Ramos (cell line): ENCODE measurements around the gene ACTR6.
"Not testable (repeated sequence)": the region's sequence is repeated elsewhere in the genome, so short reads cannot be mapped to it uniquely, and the experiment has no call there.

ENCODE experiments used
- in situ Hi-C: fragments of 300-500 bp; cut with MboI; formaldehyde crosslinking; loops from one replicate; pipeline ENCODE4 v1.14.3; 2022; ENCODE audit warnings: low sequenced_read_pairs; ENCODE audit not compliant: unreplicated experiment

ACTR6 gene

GRCh38 chr12:100179252-100179651, 21.4 kb upstream of the ACTR6 start:
- in situ Hi-C loops: no loop called here

DNA sequence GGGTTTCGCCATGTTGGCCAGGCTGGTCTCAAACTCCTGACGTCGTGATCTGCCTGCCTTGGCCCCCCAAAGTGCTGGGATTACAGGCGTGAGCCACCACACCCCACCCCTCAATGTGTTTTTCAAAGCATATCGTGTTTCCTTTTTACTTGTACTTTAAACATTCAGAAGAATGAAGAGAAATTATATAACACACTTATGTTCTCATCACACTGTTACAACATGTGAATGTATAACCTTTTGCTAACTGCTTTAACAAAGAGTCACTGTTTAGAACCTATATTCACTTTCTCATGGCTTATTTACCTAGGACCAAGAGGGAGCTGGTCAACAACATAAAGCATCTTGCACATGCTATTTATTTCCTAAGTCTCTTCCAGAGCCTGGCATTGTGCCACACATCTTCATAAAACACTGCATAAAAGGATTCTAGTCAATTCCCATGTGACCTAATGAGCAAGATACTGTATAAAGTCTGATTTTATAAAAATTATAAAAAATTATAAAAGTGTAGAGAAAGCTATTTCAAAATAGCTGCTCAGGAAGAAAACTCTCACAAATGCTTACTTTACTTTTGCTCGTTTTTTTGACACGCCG, 16.0 kb upstream of the ACTR6 start:
- in situ Hi-C loops: no loop called here

GRCh38 chr12:100185361-100185894, 15.2 kb upstream of the ACTR6 start:
- in situ Hi-C loops: no loop called here

DNA sequence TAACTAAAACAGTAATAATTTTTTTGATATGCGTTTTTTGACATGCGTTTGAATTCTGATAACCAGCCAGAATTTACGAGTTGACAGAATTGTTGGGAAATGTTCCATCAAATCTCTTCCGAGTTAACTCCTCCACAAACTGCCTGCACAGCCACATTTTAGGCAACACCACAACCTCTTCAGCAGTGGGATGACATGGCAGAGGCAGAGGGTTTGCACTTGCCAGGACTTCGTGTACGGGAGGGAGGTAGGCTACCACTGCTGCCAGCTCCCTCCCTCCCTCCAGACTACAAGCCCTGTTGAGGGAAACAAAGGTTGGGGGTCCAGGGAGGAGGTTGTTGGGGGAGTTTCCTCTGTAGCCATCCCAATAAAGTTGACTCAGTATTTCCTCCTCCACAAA, 14.5 kb upstream of the ACTR6 start:
- in situ Hi-C loops: no loop called here

GRCh38 chr12:100187068-100187467, 13.5 kb upstream of the ACTR6 start:
- in situ Hi-C loops: no loop called here

GRCh38 chr12:100187857-100188519, 12.6 kb upstream of the ACTR6 start:
- in situ Hi-C loops: no loop called here

DNA sequence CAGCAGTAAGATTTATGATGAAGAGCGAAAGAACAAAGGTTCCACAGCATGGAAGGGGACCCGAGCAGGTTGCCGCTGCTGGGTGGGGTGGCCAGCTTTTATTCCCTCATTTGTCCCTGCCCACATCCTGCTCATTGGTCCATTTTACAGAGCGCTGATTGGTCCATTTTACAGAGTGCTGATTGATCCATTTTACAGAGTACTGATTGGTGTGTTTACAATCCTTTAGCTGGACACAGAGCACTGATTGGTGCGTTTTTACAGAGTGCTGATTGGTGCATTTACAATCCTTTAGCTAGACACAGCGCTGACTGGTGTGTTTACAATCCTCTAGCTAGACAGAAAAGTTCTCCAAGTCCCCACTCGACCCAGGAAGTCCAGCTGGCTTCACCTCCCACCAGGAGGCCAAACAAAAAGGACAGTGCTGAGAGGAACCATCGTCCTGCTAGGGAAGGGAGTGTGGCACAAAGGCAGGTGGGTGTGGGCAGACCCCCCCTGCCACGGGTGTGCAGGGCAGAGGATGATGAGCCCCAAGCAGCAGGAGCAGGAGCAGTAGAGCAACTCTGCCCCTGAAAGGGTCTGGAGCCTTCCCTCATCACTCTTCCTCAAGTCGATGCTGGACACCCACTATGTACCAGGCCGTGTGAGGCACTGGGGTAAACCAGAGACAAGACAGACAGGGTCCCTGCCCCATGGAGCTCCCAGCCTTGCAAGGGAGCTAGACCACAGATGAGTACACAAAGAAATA, 11.6 kb upstream of the ACTR6 start:
- in situ Hi-C loops: not testable (repeated sequence)

GRCh38 chr12:100189636-100190394, 10.8 kb upstream of the ACTR6 start:
- in situ Hi-C loops: no loop called here

DNA sequence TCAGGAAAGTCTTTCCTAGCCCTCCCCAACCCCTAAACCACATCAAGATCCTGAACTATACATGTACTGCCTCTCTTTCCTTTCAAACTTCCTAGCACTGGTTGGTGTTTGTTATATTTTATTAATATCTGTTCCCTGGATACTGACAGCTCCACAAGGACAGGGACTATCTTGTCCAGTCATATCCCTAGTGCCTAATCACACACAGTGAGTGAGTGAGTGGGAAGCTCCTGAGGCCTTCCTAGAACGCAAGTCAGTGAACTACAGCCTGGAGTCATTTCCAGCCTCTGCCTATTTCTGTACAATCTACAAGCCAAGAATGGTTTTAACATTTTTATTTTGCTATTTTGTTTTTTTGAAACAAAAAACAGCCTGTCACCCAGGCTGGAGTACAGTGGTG, 7.5 kb upstream of the ACTR6 start:
- in situ Hi-C loops: no loop called here

DNA sequence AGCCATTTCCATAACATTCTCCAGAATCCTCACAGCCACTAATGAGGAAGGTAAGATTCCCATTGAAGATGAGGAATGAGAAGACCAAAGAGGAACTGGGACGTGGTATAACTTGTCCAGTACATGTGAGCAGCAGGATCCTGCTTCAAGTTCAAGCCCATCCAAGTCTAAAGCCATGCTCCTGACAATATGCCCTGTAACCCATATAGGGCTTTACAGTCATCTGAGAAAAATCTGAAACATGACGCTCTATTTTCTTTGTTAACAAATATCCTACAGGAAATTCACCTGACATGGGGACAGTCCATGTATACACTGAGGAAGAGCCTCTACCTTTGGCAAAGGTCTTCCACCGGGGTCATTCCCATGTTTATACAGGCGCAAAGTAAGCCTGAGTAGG, 3.1 kb upstream of the ACTR6 start:
- in situ Hi-C loops: no loop called here

DNA sequence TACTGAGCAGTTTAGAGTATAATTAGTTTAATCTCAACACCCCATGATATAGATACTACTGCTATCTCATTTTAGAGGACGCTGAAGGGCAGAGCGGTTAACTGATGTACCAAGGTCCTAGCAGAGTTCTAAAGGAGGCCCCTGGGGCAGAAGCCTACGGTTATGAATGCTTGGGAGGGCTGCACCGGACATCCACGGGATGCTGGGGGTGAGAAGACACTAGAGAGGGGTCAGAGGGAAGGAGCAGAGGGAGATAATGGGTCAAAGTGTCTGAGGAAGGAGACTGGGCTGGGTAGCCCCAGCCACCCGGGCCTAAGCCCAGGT, 1.6 kb upstream of the ACTR6 start:
- in situ Hi-C loops: no loop called here

GRCh38 chr12:100199347-100200149, 1.1 kb upstream of the ACTR6 start:
- in situ Hi-C loops: no loop called here

GRCh38 chr12:100201604-100202423, 1.2 kb downstream of the ACTR6 start:
- in situ Hi-C loops: no loop called here

DNA sequence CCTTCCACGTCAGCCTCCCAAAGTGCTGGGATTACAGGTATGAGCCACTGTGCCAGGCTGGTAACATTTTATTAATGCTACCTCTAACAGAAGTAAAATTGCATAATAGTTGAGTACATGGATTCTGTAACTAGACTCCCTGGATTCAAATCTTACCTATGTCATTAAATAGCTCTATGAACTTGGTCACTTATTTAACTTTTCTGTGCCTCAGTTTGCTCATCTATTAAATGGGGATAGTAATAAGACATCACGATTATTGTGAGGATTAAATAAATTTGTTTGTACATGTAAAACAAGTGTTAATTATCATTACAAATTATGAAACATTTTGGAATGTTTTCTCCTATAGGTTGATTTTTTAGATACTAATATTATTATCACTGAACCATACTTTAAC, 6.7 kb downstream of the ACTR6 start:
- in situ Hi-C loops: no loop called here

GRCh38 chr12:100208834-100209233, 8.2 kb downstream of the ACTR6 start:
- in situ Hi-C loops: no loop called here

DNA sequence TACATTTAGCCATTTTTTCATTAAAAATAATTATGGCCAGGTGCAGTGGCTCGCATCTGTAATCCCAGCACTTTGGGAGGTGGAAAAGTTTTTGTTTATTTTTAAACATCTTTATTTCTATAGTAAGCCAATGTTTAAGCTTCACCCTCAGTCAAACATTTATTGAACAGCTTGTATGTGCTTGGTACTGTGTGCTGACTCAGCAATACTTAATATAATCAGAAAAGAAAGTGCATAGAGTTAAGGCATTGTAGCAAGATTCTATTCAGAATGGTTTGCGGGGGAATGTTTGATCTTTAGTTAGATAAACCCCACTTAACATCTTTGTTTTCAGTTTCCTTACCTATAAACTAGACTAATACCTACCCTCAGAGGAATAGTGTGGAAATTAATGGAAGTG, 11.1 kb downstream of the ACTR6 start:
- in situ Hi-C loops: no loop called here

DNA sequence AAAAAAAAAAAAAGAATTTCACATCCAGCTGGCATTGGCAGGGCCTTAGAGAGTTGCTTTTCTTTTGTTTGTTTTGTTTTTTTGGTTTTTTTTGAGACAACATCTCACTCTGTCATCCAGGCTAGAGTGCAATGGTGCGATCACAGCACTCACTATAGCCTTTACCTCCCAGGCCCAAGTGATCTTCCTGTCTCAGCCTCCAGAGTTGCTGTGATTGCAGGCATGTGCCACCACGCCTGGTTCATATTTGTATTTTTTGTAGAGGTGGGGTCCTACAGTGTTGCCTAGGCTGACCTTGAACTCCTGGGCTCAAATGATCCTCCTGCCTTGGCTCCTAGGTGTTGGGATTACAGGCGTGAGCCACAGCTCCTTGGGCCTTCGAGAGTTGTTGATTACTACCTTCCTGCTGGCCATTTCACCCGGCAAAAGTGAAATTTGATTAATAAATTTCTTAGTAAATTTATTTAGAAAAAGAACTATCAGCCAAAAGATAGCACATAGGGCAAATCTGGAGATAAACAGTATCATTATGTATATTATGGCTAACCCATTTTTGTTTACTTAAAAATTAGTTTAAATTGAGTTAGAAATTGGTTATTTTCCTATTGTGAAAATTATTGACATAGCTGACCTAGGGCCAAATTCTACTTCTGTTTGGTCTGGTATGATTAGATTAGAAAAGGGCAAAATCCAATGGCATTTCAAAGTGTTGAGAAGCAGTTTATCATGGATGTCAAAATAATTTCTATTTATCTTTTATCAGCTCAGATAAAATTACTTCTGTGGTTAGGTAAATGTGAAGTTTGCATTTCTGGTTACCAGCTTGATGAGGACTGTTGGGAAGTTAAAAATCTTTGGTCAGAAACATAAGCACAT, 12.6 kb downstream of the ACTR6 start:
- in situ Hi-C loops: no loop called here

GRCh38 chr12:100214518-100214917, 13.9 kb downstream of the ACTR6 start:
- in situ Hi-C loops: no loop called here
